ENCODE results near the gene CDY2B.
"Not testable (repeated sequence)": the region's sequence is repeated elsewhere in the genome, so short reads cannot be mapped to it uniquely, and the experiment has no call there.

The CDY2B gene, protein sequence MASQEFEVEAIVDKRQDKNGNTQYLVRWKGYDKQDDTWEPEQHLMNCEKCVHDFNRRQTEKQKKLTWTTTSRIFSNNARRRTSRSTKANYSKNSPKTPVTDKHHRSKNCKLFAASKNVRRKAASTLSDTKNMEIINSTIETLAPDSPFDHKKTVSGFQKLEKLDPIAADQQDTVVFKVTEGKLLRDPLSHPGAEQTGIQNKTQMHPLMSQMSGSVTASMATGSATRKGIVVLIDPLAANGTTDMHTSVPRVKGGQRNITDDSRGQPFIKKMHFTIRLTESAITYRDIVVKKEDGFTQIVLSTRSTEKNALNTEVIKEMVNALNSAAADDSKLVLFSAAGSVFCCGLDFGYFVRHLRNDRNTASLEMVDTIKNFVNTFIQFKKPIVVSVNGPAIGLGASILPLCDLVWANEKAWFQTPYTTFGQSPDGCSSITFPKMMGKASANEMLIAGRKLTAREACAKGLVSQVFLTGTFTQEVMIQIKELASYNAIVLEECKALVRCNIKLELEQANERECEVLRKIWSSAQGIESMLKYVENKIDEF

DNA sequence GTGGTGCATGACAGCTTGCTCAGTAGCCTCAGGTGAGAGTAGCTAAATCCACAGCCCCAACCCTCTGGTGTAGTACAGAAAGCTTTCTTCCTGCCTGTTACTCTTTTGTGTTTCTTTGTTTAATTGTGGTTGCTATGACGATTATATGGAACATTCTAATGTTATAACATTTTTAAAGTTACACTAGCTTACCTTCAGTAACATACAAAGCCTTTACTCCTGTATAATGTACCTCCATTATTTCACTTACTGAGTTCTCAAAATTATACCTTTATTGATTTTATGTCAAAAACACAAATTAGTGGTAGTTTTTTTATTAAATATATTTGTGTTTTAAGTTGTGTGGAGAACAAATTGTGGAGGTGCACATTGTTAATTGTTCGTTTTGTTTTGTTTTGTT, at the start of gene CDY2B:
CDY2B (minus strand) TSS at position 101 of the 400 bp plus-strand sequence. CDS start 328 bp downstream, outside the sequence.
- not testable (repeated sequence) for DNase-seq

DNA sequence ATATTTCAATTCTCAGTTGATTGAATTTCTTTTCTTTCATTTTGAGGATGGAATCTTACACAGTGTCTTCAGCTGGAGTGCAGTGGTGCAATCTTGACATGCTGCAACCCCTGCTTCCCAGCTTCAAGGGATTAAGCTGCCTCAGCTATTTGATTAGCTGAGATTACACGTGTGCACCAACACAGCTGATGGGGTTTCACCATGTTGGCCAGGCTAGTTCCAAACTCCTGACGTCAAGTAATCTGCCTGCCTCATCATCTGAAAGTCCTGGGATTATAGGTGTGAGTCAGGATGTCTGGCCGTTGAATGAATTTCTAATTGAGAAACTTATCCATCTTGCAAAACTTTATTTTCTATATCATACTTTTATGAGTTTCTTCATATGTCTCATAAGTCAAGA, 28.0 kb upstream of the CDY2B start:
- not testable (repeated sequence) for DNase-seq

DNA sequence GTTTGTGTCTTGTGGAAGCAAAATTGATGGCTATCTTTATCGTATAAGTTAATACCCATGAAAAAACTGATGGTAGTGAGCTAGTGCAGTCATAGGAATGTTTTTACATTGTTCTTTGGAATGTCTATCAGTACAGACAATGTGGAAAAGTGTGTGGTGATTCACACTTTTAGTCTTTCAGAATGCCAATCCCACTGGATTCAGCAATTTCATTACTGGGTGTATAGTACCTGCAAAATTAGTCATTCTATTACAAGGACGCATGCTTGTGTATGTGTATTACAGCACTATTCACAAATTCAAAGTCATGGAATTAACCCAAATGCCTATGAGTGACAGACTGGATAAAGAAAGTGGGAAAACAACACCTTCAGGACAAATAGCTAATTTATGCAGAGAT, 27.3 kb upstream of the CDY2B start:
- DNase-seq: not testable (repeated sequence)

DNA sequence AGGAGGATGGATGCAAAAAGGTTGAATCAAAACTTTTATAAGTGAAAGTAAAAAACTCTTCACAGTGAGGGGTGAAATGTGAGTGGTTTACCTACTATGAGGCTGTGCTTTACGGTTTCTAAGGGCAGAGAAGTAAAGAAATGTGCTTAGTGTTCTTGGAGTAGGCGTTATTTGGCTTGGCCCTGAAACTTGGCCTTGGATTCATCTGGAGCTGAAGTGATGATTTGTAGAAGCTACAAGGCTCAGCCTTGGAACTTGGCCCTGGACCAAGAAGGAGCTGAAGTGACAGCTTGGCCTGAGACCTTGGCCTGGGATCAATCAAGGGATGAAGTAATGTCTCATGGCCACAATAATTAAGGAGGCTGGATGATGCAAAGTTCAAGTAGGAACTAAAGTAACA, 1.7 kb upstream of the CDY2B start:
- DNase-seq: not testable (repeated sequence)

- DNase-seq: not testable (repeated sequence)
Measured at GRCh38 chrY:17876767-17877166, 3.3 kb downstream of the CDY2B start.

GRCh38 chrY:17875401-17875800, 4.6 kb downstream of the CDY2B start:
- DNase-seq: not testable (repeated sequence)

DNA sequence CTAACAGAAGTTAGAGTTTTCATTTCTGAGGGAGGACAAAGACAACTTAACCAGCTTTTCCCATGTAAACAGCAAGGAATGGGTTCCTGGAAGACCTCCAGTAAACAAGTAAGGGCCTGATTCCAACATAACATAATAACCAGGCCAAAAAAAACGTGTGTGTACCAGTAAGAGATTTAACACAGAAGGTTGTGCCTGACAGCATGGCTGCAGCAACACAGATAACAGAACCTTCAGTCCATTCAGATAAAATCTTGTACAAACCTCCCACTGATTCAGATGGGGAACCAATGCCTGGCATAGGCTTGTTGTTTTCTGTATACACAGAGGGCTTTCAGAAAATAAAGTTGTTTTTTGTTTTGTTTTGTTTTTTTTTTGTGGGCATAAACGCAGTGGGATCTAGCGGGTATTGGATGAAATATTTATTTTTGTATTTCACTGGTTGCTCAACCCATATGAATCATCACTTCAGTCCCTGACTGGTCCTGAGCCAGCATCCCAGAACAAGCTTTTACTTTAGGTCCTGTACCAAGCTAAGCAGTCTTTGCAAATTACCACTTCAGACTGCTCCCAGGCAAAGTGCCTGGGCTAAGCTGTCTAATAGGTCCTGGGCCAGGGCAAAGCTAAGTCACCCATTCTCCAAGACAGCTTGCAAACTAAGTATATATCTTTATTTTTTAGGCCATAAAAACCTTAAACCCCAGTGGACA, 8.7 kb downstream of the CDY2B start:
- not testable (repeated sequence) for DNase-seq

- DNase-seq: not testable (repeated sequence)
Measured at GRCh38 chrY:17870737-17871136, 9.3 kb downstream of the CDY2B start.

- DNase-seq: not testable (repeated sequence)
Measured at GRCh38 chrY:17867850-17868249, 12.2 kb downstream of the CDY2B start.

DNA sequence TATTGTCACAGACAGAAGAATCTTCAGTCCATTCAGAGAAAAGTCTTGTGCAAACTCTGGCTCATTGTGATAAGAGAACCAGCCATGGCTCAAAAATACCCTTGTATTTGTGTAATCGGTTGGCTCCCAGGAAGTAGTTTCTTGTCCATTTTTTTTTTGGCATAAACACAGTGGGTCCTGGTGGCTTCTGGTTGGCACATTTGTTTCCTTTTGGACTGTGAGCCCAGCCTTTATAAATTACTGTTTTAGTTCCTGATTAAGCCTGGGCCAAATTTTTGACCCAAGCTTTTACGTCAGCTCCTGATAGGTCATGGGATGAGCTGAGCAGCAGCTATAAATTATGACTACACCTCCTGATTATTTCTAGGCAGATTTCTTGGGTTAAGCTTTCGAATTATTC, 19.4 kb downstream of the CDY2B start:
- not testable (repeated sequence) for DNase-seq

GRCh38 chrY:17856963-17857848, 22.8 kb downstream of the CDY2B start:
- DNase-seq: not testable (repeated sequence)

DNA sequence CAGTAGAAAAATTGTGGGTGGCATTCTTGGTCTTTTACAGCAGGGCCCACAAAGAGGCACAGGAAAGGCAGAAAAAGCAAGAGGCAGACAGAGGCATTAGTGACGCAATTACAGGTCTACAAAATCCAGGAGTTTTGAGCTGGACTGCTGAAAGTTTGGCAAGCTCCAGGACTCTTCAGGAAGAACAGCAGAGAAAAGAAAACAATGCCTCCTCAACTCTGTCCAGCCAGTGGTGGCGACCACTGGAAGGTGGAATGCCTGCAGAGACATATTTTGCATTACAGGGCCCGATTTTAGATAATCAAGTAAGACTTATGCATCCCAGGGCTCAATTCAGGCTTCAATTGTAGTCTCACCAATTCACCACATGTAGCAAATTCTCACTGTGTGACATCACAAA, 23.5 kb downstream of the CDY2B start:
- not testable (repeated sequence) for DNase-seq

- not testable (repeated sequence) for DNase-seq
Measured at GRCh38 chrY:17849131-17849530, 30.9 kb downstream of the CDY2B start.

DNA sequence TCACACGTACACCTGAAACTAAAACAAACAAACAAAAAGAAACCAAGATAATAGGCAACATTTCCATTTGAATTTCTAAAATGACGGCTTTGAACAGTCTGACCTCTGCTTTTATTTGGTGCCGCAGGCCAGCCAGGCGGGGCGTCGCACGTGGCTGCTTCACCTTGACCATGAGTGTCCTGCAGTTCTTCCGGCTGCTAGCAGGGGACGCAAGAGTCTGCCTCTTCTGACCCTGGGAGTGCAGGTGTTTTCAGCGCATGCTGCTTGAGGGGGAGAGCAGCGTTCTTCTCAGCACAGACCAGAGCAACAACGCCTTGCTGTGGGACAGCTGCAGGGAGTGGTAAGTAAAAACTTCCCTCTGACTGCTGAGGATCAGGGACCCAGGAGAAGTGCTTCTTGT, 47.9 kb downstream of the CDY2B start:
- not testable (repeated sequence) for DNase-seq
